ENCODE data around the gene SLAMF8. TPM values are rescaled to one million over a fixed set of nuclear protein-coding genes. Genes with fewer than 3 reads are reported as not detected.

SLAMF8 gene
- total RNA-seq, 1 donor: 0.36 TPM

DNA sequence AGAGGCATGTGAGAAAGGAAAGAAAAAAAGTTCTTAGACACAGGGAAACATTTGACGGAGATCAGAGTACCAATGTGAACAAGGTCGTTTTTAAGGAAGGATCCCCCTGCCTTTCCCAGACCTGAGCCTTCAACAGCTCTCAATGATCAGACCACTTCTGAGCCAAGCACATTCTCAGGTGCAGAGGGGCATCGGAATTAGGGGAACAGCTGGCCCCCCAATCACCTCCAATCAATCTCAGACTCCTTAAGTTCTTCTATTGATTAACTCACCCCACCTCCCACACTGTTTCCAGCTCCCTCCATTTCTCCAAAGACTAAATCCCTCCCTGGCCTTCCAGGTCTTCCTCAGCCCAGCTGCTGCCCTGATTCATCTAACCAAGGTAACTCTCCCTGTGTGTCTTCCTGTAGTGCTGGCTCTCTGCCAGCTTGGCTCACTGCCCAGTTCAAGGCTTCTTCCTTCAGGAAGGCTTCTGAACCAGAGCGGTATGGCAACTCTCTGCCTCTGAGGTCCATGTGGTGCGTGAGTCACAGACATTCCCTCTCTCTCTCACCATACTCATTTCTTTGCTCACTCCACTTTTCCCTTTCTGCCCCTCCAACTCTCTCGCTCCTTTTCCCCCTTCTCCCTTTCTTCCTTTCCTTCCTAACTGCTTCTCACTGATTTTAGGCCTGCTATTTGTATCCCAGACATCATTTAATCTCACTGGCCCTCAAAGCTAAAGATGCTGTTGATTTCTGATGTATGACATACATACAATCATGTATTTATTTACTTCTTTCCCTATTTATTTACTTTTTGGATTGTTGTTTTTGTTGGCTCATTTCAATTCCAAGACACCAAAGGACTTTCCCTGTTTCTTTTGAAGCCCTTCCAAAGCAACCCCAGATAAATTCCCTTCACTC lies 55.2 kb downstream of the SLAMF8 start:
- Histone ChIP-seq H2AFZ (ENCODE audit: low read length) (no peak overlapping the region), H3K4me3 (ENCODE audit: insufficient read depth, low read length) (no peak overlapping the region), H4K20me1 (ENCODE audit: insufficient read depth, low read length) (no peaks in the 10 kb centered on the region), H3K79me2 (ENCODE audit: insufficient read depth, low read length) (no peaks in the 10 kb centered on the region), H3K27me3 (ENCODE audit: insufficient read depth, low read length) (no peaks in the 10 kb centered on the region), H3K9me3 (ENCODE audit: low read depth, low read length) (no peaks in the 10 kb centered on the region), H3K27ac (ENCODE audit: low read depth, low read length) (peak overlapping the region; percentile 28), H3K4me2 (ENCODE audit: insufficient read depth, low read length) (peak overlapping the region; percentile 47), H3K4me1 (ENCODE audit: insufficient read depth, low read length) (peaks cover 31% of the 10 kb centered on the region), H3K36me3 (ENCODE audit: insufficient read depth, low read length) (no peaks in the 10 kb centered on the region)
- TF ChIP-seq, protein P1, sequence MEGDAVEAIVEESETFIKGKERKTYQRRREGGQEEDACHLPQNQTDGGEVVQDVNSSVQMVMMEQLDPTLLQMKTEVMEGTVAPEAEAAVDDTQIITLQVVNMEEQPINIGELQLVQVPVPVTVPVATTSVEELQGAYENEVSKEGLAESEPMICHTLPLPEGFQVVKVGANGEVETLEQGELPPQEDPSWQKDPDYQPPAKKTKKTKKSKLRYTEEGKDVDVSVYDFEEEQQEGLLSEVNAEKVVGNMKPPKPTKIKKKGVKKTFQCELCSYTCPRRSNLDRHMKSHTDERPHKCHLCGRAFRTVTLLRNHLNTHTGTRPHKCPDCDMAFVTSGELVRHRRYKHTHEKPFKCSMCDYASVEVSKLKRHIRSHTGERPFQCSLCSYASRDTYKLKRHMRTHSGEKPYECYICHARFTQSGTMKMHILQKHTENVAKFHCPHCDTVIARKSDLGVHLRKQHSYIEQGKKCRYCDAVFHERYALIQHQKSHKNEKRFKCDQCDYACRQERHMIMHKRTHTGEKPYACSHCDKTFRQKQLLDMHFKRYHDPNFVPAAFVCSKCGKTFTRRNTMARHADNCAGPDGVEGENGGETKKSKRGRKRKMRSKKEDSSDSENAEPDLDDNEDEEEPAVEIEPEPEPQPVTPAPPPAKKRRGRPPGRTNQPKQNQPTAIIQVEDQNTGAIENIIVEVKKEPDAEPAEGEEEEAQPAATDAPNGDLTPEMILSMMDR (IDR thresholded peaks at IDR 0.05; ENCODE audit: extremely low read depth, low read depth, low read length): no peak
- peak; percentile 85 for DNase-seq (ENCODE audit: insufficient read length, low spot score, missing footprints)

DNA sequence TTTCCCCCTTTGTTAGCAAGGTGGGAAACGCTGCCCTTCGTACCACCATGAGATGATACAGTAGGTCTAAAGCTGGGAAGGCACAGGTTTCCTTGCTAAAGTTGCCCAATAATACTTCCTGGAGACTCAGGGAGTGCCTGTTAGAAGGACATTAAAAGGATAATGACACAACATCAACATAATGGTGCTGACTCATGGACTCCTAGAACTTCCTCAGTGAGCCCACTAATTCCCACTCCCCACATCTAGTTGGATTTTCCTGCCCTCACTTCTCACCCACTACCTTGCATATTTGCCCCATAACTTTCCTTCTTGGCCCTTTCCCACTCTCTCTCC lies 55.8 kb downstream of the SLAMF8 start:
- Histone ChIP-seq H3K4me3 (ENCODE audit: insufficient read depth, low read length) (no peak overlapping the region), H3K36me3 (ENCODE audit: insufficient read depth, low read length) (no peaks in the 10 kb centered on the region), H4K20me1 (ENCODE audit: insufficient read depth, low read length) (no peaks in the 10 kb centered on the region), H2AFZ (ENCODE audit: low read length) (no peak overlapping the region), H3K27ac (ENCODE audit: low read depth, low read length) (peak overlapping the region; percentile 28), H3K27me3 (ENCODE audit: insufficient read depth, low read length) (no peaks in the 10 kb centered on the region), H3K4me2 (ENCODE audit: insufficient read depth, low read length) (peak overlapping the region; percentile 47), H3K79me2 (ENCODE audit: insufficient read depth, low read length) (no peaks in the 10 kb centered on the region), H3K9me3 (ENCODE audit: low read depth, low read length) (no peaks in the 10 kb centered on the region), H3K4me1 (ENCODE audit: insufficient read depth, low read length) (peaks cover 31% of the 10 kb centered on the region)
- TF ChIP-seq, protein P1 (IDR thresholded peaks at IDR 0.05; ENCODE audit: extremely low read depth, low read depth, low read length): no peak
- no peak for DNase-seq (ENCODE audit: insufficient read length, low spot score, missing footprints)

DNA sequence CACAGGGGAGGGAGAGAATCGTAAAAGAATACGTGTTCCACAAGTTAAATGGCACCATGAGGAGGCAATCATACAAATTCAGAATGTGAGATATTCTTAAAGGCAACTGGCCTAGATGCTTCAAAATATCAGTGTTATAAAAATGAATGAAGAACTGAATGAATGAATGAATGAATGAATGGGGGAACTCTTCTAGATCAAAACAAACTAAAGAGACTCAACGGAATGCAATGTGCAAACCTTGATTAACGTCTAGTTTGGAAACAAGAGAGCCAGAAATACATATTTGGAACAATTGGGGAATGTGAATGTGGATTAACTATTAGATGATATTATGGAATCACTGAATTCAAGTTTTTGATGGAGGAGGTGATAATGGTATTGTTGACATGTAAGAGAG lies 56.5 kb downstream of the SLAMF8 start:
- Histone ChIP-seq H3K27ac (ENCODE audit: low read depth, low read length) (no peak overlapping the region), H3K36me3 (ENCODE audit: insufficient read depth, low read length) (no peaks in the 10 kb centered on the region), H3K4me2 (ENCODE audit: insufficient read depth, low read length) (no peak overlapping the region), H3K27me3 (ENCODE audit: insufficient read depth, low read length) (no peaks in the 10 kb centered on the region), H2AFZ (ENCODE audit: low read length) (no peak overlapping the region), H3K4me1 (ENCODE audit: insufficient read depth, low read length) (peaks cover 31% of the 10 kb centered on the region), H4K20me1 (ENCODE audit: insufficient read depth, low read length) (no peaks in the 10 kb centered on the region), H3K9me3 (ENCODE audit: low read depth, low read length) (no peaks in the 10 kb centered on the region), H3K79me2 (ENCODE audit: insufficient read depth, low read length) (no peaks in the 10 kb centered on the region), H3K4me3 (ENCODE audit: insufficient read depth, low read length) (no peak overlapping the region)
- no peak for DNase-seq (ENCODE audit: insufficient read length, low spot score, missing footprints)
- TF ChIP-seq, protein P1 (IDR thresholded peaks at IDR 0.05; ENCODE audit: extremely low read depth, low read depth, low read length): no peak

DNA sequence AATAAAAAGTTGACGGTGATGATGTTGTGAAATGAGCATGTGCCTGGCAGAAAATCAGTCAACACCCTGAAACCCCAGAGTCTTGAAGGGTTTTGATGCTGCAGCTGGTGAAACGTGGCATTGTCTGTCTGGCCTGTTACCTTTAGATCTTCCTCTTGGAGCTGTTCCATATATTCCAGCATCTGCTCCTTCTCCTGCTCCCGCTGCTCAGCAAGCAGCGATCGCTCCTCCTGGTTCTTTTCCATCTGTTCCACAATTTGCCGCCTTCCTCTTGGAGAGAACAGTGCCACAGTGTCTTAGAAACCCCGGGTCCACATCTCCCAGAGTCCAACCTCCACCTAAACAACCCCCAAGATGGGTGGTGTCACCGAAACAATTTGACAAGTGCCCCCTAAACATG lies 57.6 kb downstream of the SLAMF8 start:
- Histone ChIP-seq H3K27me3 (ENCODE audit: insufficient read depth, low read length) (no peaks in the 10 kb centered on the region), H3K79me2 (ENCODE audit: insufficient read depth, low read length) (no peaks in the 10 kb centered on the region), H3K4me1 (ENCODE audit: insufficient read depth, low read length) (peaks cover 26% of the 10 kb centered on the region), H4K20me1 (ENCODE audit: insufficient read depth, low read length) (no peaks in the 10 kb centered on the region), H2AFZ (ENCODE audit: low read length) (no peak overlapping the region), H3K27ac (ENCODE audit: low read depth, low read length) (no peak overlapping the region), H3K4me2 (ENCODE audit: insufficient read depth, low read length) (no peak overlapping the region), H3K36me3 (ENCODE audit: insufficient read depth, low read length) (no peaks in the 10 kb centered on the region), H3K9me3 (ENCODE audit: low read depth, low read length) (no peaks in the 10 kb centered on the region), H3K4me3 (ENCODE audit: insufficient read depth, low read length) (no peak overlapping the region)
- TF ChIP-seq, protein P1 (IDR thresholded peaks at IDR 0.05; ENCODE audit: extremely low read depth, low read depth, low read length): no peak
- no peak for DNase-seq (ENCODE audit: insufficient read length, low spot score, missing footprints)

Data from osteoblast (primary cell).